IPS-15b (cell line): ENCODE measurements around the gene EXOC6B.
"Not testable (repeated sequence)": the region's sequence is repeated elsewhere in the genome, so short reads cannot be mapped to it uniquely, and the experiment has no call there.

Source experiments
- H3K27me3 ChIP-seq: one replicate; pipeline ENCODE4 v1.6.1; 2013; ENCODE audit warnings: low read length; ENCODE audit not compliant: control insufficient read depth, insufficient read depth
- H3K36me3 ChIP-seq: one replicate; pipeline ENCODE4 v1.6.1; 2013; ENCODE audit warnings: low read length; ENCODE audit not compliant: control insufficient read depth, insufficient read depth
- H3K4me1 ChIP-seq: one replicate; pipeline ENCODE4 v1.6.1; 2013; ENCODE audit warnings: mild to moderate bottlenecking, low read length; ENCODE audit not compliant: control insufficient read depth, insufficient read depth
- H3K4me3 ChIP-seq: one replicate; pipeline ENCODE4 v1.5.1; 2013; ENCODE audit warnings: low read depth, low read length
- H3K9ac ChIP-seq: one replicate; pipeline ENCODE4 v1.6.1; 2013; ENCODE audit warnings: low read depth, mild to moderate bottlenecking, low read length
- H3K9me3 ChIP-seq: one replicate; pipeline ENCODE4 v1.6.1; 2013; ENCODE audit warnings: mild to moderate bottlenecking, low read length; ENCODE audit not compliant: control insufficient read depth, insufficient read depth

EXOC6B gene

DNA sequence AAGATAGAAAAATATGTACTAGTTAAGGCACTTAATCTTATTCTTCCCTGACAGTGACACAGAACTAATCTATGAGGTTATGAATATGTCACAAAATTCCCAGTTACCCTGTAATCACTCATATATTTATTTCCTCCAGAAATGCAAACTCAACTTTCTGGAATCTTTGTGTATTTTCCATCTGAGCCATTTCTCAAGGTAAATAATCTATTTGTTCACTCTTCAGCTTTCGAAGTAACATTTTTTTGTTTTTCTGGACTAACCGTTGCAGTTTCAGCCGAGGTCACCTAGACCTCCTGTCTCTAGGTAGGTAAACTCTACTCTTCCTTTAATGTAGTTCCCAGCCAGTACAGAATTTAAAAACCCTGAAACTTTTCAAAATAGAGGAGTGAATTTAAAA lies 250.9 kb downstream of the EXOC6B start:
- Histone ChIP-seq H3K27me3 (no peaks in the 10 kb centered on the region), H3K9ac (no peak overlapping the region), H3K4me1 (no peaks in the 10 kb centered on the region), H3K36me3 (no peaks in the 10 kb centered on the region), H3K9me3 (no peaks in the 10 kb centered on the region), H3K4me3 (no peak overlapping the region)

GRCh38 chr2:72573232-72573631 lies 252.6 kb downstream of the EXOC6B start:
- H3K9ac ChIP-seq: no peak overlapping the region
- H3K36me3 ChIP-seq: no peaks in the 10 kb centered on the region
- H3K9me3 ChIP-seq: no peaks in the 10 kb centered on the region
- H3K4me1 ChIP-seq: no peaks in the 10 kb centered on the region
- no peak overlapping the region for H3K4me3 ChIP-seq
- no peaks in the 10 kb centered on the region for H3K27me3 ChIP-seq

DNA sequence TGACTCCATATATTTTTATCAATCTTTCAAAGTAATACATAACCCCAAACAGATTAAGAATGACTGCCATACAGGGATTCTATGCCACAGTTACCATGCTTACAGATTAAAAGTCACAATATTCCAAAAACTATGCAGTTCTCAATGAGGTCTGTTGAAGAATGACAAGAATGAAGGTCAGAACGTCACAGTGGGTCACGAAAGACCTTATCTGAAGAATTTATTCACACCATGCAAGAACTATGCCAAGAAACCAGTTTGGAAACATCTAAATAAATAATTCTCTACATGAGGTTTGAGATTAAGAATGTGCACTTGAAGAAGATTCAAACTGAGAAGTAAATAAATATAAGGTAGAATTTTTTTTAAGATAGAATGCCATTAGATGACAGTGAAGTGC lies 253.3 kb downstream of the EXOC6B start:
- Histone ChIP-seq H3K36me3 (no peaks in the 10 kb centered on the region), H3K4me3 (no peak overlapping the region), H3K9ac (no peak overlapping the region), H3K27me3 (no peaks in the 10 kb centered on the region), H3K9me3 (no peaks in the 10 kb centered on the region), H3K4me1 (no peaks in the 10 kb centered on the region)

GRCh38 chr2:72570413-72570812 lies 255.4 kb downstream of the EXOC6B start:
- H3K27me3 ChIP-seq: no peaks in the 10 kb centered on the region
- H3K36me3 ChIP-seq: no peaks in the 10 kb centered on the region
- no peaks in the 10 kb centered on the region for H3K9me3 ChIP-seq
- H3K9ac ChIP-seq: no peak overlapping the region
- H3K4me1 ChIP-seq: no peaks in the 10 kb centered on the region
- H3K4me3 ChIP-seq: no peak overlapping the region

DNA sequence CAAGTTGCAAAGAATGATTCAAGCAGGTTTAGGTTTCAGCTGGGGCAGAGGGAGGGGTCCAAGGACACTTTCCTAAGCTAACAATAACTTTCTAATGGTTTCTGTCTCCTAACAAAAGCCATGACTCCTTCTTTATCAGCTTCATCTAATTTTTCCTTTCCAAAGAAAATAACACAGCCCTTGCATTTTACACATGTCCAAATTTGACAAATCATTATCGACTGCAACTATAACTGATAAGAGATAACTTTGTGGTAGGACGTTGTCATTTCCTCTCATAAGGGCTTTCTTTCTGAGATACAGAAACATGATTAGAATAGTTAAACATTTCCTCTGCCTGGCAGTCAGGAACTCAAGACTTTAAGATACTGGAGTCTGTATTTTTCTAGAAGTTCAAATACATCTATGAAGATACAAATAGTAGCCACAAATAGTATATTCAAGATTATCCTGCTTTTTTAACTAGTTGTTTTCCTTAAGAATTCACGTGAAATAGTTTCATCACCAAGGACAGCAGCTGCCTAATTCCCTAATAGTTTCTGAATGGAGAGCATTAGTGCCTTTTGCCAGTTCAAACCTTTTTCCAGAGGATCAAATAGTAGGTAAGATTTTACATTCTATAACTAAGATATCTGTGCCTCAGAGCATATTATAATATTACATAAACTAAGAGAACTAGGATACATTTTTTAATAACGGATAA lies 263.2 kb downstream of the EXOC6B start:
- Histone ChIP-seq H3K4me3 (no peak overlapping the region), H3K36me3 (no peaks in the 10 kb centered on the region)

DNA sequence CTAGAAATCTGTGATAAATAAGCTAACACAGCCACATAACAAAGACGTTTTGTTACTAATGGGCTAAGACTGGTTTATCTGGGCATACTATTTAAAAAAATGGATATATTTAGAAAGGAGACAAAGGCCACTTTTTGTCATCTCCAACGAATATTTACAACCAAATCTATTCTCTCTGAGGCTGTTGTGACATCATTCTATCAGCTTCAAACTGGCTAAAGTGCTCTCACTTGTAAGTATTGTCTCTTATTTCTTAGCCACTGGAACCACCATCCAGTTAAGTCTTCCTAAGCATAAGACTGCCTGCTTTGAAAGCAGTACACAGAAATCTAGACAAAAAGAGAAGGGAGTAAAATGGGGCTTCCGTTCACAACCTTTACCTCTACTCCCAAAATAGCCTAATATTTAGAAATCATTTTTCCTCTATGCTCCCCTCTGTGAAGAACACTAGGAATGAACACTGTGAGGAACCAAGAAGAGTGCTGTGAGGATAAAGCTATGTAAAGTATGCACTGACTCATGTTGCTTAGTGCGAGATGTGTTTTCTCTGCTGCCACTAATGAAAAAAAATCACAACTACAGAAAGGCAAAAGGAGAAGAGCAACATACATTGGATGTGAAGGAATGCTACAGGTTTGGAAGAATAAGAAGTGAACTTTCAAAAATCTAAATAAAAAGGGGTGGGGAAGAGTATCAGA lies 264.1 kb downstream of the EXOC6B start:
- no peaks in the 10 kb centered on the region for H3K27me3 ChIP-seq
- no peak overlapping the region for H3K9ac ChIP-seq
- H3K36me3 ChIP-seq: no peaks in the 10 kb centered on the region
- H3K9me3 ChIP-seq: no peaks in the 10 kb centered on the region
- H3K4me1 ChIP-seq: peaks cover 3% of the 10 kb centered on the region
- no peak overlapping the region for H3K4me3 ChIP-seq

More for the DNA sequence above, 263.2 kb downstream of the EXOC6B start:
- Histone ChIP-seq H3K9ac (no peak overlapping the region), H3K4me1 (peaks cover 3% of the 10 kb centered on the region), H3K9me3 (no peaks in the 10 kb centered on the region), H3K27me3 (no peaks in the 10 kb centered on the region)

DNA sequence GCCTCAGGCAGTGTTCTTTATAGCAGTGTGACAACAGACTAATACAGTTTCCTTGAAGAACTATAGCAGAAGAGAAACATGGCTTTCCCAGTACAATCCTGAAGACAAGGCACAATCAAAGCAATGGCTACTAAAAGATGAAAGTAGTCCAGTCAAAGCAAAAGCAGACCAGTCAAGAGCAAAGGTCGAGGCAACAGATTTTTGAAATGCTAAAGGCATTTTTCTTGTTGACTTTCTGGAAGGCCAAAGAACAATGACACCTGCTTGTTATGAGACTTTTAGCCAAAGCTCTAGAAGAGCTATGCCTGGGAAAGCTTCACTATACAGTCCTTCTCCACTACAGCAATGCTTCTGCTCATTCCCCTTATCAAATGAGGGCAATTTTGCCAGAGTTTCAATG lies 269.9 kb downstream of the EXOC6B start:
- Histone ChIP-seq H3K9ac (no peak overlapping the region), H3K36me3 (no peaks in the 10 kb centered on the region), H3K27me3 (no peaks in the 10 kb centered on the region), H3K9me3 (no peaks in the 10 kb centered on the region), H3K4me1 (no peaks in the 10 kb centered on the region), H3K4me3 (no peak overlapping the region)

DNA sequence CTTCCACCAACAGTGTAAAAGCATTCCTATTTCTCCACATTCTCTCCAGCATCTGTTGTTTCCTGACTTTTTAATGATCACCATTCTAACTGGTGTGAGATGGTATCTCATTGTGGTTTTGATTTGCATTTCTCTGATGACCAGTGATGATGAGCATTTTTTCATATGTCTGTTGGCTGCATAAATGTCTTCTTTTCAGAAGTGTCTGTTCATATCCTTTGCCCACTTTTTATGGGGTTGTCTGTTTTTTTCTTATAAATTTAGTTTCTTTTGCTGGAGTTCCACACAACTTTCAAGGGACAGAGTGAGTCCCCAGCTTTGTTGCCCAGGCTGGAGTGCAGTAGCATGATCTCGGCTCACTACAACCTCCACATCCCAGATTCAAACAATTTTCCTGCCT lies 270.5 kb downstream of the EXOC6B start:
- not testable (repeated sequence) for H3K4me3 ChIP-seq, H3K9ac ChIP-seq, H3K36me3 ChIP-seq, H3K4me1 ChIP-seq, H3K27me3 ChIP-seq, H3K9me3 ChIP-seq

GRCh38 chr2:72554910-72555309 lies 270.9 kb downstream of the EXOC6B start:
- not testable (repeated sequence) for H3K9me3 ChIP-seq, H3K4me1 ChIP-seq, H3K4me3 ChIP-seq, H3K36me3 ChIP-seq, H3K9ac ChIP-seq, H3K27me3 ChIP-seq

- Histone ChIP-seq H3K36me3 (no peaks in the 10 kb centered on the region), H3K9ac (no peak overlapping the region), H3K4me3 (no peak overlapping the region), H3K27me3 (no peaks in the 10 kb centered on the region), H3K9me3 (no peaks in the 10 kb centered on the region), H3K4me1 (no peaks in the 10 kb centered on the region)
Measured at GRCh38 chr2:72554381-72554780, 271.5 kb downstream of the EXOC6B start.

DNA sequence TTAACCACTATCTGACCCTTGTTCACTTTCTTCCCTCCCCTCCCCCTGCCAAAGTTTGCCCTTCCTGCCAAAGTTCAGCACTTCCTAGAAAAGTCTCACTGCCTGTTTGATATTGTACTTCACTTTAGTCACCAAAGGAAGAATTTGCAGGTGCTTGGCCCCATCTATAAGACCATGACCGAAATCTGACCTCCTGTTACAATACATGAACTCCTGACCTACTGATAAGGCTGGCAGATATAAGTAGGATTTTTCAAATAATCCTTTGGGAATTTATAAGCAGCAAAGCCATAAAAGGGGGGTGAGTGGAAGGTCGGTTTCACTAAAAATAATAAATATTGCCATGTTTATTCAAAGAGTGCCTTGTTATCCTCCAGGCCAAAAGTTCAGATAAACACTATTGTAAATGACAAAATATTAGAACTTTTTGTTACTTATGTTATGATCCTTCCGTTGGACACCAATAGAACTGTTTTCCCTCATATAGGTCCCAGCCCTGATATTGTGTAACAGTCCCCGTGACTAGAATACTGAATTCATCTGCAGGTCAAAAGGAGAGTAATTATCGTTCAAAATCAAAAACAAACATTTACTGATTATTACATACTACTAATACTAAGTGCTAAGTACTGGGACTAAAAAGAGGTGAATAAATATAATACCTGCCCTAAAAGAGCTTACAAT lies 277.6 kb downstream of the EXOC6B start:
- Histone ChIP-seq H3K9ac (no peak overlapping the region), H3K27me3 (no peaks in the 10 kb centered on the region), H3K9me3 (no peaks in the 10 kb centered on the region), H3K4me3 (no peak overlapping the region), H3K36me3 (no peaks in the 10 kb centered on the region), H3K4me1 (no peaks in the 10 kb centered on the region)

DNA sequence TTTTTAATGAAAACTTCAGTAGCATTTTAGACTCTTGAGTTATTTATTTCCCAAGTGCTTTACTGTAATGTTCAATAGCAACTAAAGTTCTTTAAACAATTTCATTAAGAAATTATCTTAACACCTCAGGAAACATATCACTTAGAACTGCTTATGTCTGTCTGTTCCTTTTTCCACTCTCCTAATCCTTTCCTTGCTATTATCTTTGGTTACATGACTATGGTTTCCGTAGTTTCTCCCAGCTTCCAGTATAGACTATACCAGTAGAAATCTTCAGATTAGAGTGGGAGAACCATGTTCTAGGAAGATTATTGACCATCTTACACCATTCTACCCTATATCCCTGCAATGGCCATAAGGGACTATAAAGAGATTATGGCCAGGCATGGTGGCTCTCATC lies 280.0 kb downstream of the EXOC6B start:
- no peak overlapping the region for H3K9ac ChIP-seq
- H3K36me3 ChIP-seq: no peaks in the 10 kb centered on the region
- H3K4me1 ChIP-seq: no peaks in the 10 kb centered on the region
- H3K4me3 ChIP-seq: no peak overlapping the region
- H3K9me3 ChIP-seq: no peaks in the 10 kb centered on the region
- H3K27me3 ChIP-seq: no peaks in the 10 kb centered on the region
